ENCODE data around the gene RO60. TPM values are rescaled to one million over a fixed set of nuclear protein-coding genes. Genes with fewer than 3 reads are reported as not detected.

RO60 gene
- 21.9 to 39.4 TPM (median 26.3 TPM) in 5 replicates for total RNA-seq (2022; extraction: Qiagen RNA extraction; ENCODE audit: low read depth)

DNA sequence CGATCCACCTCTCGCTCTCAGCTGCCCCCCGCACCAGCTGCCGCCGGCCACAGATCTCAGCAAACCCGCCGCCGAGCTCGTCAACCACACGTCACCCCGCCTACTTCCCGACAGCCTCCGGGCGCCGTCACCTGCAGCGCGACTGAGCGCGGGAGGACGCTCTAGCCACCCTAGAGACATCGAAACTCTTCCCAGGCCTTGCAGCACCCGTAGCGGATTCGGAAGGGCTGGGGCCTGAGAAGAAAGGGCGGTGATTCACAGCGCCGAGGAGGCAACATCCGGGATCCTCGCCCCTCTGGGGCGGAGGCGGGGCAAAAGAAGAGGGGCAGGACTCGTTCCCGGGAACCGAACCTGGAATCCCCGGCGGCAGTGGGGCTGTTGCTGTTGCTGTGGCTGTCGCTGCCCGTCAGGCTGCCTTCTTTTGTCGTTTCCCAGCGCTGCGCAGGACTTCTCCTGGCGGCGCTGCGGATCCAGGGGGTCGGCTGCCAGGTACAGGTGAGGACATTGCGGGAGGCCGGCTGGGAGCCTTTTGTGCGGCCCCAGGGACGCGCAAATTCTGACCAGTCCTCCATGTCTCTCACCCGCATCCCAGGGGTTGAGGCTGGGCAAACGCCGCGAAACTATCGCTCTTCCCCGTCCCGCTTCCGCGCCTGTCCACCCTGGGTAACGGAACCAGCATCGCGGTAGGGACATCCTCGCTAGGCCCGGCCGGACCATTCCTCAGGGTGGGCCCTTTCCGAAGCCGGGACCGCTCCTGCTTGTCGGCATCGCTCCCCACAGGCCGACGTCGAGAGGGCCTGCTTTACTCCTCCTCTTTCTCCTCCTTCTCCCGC lies at the start of gene RO60, which contains the start of gene UCHL5:
RO60 (plus strand) TSS at position 331 of the 833 bp plus-strand sequence. CDS start 9,443 bp downstream, outside the sequence.
UCHL5 (minus strand) TSS at position 79 of the 833 bp plus-strand sequence. CDS start 100 bp downstream, outside the sequence.

GRCh38 chr1:193104907-193105820 lies 45.8 kb downstream of the RO60 start, which contains the start of gene GLRX2:
Gene GLRX2, minus strand, starts transcription at chr1:193105414. Its CDS starts 32 bp downstream, at chr1:193105382.

Other genes starting within 250 kb of the RO60 start
- gene UCHL5, start 252 bp upstream of the RO60 start, total RNA-seq (2022; extraction: Qiagen RNA extraction; ENCODE audit: low read depth): 34.4 to 48.5 TPM (median 42.0 TPM) in 5 replicates
- gene GLRX2, start 45.8 kb downstream of the RO60 start, total RNA-seq (2022; extraction: Qiagen RNA extraction; ENCODE audit: low read depth): 39.9 to 57.9 TPM (median 50.3 TPM) in 5 replicates
- 28.9 to 37.4 TPM (median 33.7 TPM) in 5 replicates for gene CDC73, start 62.4 kb downstream of the RO60 start, total RNA-seq (2022; extraction: Qiagen RNA extraction; ENCODE audit: low read depth)
- gene B3GALT2, start 127.0 kb downstream of the RO60 start, total RNA-seq (2022; extraction: Qiagen RNA extraction; ENCODE audit: low read depth): not detected in 5 replicates